Calu3 (cell line): ENCODE results near the gene QRICH2. TPM values are rescaled to one million over a fixed set of nuclear protein-coding genes. Genes with fewer than 3 reads are reported as not detected.

Experiments
- BruUV-seq: library from RNA; stranded (reverse); fragments of 400-500 nt; replicated peaks from 2 replicates; lab custom pipeline; 2021; lab: Mats Ljungman, UMichigan
- CTCF ChIA-PET: fragments of 300-600 bp; sonication (Branson Sonifier 250); formaldehyde crosslinking; loops from one replicate; lab custom pipeline; 2022; ENCODE audit warnings: antibody characterized with exemption; lab: Charles Lee
- DNase-seq: peaks from one replicate; pipeline ENCODE4 v3.0.0; 2022
- H3K27ac Mint-ChIP-seq: one replicate; pipeline ENCODE4 v1.8.0; 2022; ENCODE audit warnings: mixed read lengths; ENCODE audit not compliant: unreplicated experiment
- H3K27me3 Mint-ChIP-seq: one replicate; pipeline ENCODE4 v1.8.0; 2022; ENCODE audit warnings: mixed read lengths; ENCODE audit not compliant: unreplicated experiment
- H3K36me3 Mint-ChIP-seq: one replicate; pipeline ENCODE4 v1.8.0; 2022; ENCODE audit warnings: mild to moderate bottlenecking, moderate library complexity, mixed read lengths; ENCODE audit not compliant: insufficient read depth, unreplicated experiment
- H3K4me1 Mint-ChIP-seq: one replicate; pipeline ENCODE4 v1.8.0; 2022; ENCODE audit warnings: mild to moderate bottlenecking, low read depth, mixed read lengths; ENCODE audit not compliant: unreplicated experiment
- H3K4me3 Mint-ChIP-seq: one replicate; pipeline ENCODE4 v1.8.0; 2022; ENCODE audit warnings: mild to moderate bottlenecking, low read depth, moderate library complexity, mixed read lengths; ENCODE audit not compliant: unreplicated experiment
- H3K9me3 Mint-ChIP-seq: one replicate; pipeline ENCODE4 v1.8.0; 2022; ENCODE audit warnings: low read depth, mixed read lengths; ENCODE audit not compliant: unreplicated experiment
- CTCF ChIP-seq: fragments of 200-600 bp; IDR thresholded peaks from one replicate; pipeline ENCODE4 v1.8.0; 2022; ENCODE audit warnings: antibody characterized with exemption; ENCODE audit not compliant: unreplicated experiment
- intact Hi-C: fragments of 100-400 bp; cut with micrococcal nuclease; formaldehyde crosslinking; loops from one replicate; pipeline ENCODE4 v1.10.0; 2022; ENCODE audit not compliant: unreplicated experiment
- total RNA-seq: library from RNA; stranded (reverse); gene quantifications from 2 replicates; pipeline ENCODE4 v1.2.3, GENCODE V29; 2022

Gene QRICH2
- total RNA-seq, 1 experiment from 2014 or later, result 3.0 TPM

GRCh38 chr17:76354747-76355310, 46.8 kb upstream of the QRICH2 start:
- CTCF ChIA-PET, result interaction anchor here (0.6 to 1.7 kb wide), 2 partner anchors 15 to 19 kb away, joined by 3 to 12 read pairs; no protein-coding TSS in a partner anchor
- peak overlapping the region; percentile 96 for H3K4me3 Mint-ChIP-seq
- no TSS peak for BruUV-seq
- intact Hi-C loops, result no loop called here
- no peaks in the 10 kb centered on the region for H3K9me3 Mint-ChIP-seq
- no peaks in the 10 kb centered on the region for H3K27me3 Mint-ChIP-seq
- no peak for DNase-seq
- peak overlapping the region; percentile 98 for H3K27ac Mint-ChIP-seq
- H3K36me3 Mint-ChIP-seq, result peaks cover 30% of the 10 kb centered on the region
- H3K4me1 Mint-ChIP-seq, result peaks cover 30% of the 10 kb centered on the region
- TF ChIP-seq CTCF, result no peak

- H3K4me3 Mint-ChIP-seq, result peak overlapping the region; percentile 96
- peaks cover 30% of the 10 kb centered on the region for H3K4me1 Mint-ChIP-seq
- intact Hi-C loops, result no loop called here
- H3K9me3 Mint-ChIP-seq, result no peaks in the 10 kb centered on the region
- no peak for TF ChIP-seq CTCF
- CTCF ChIA-PET, result interaction anchor here (0.8 to 1.9 kb wide), 9 partner anchors 9 to 247 kb away, joined by 3 to 12 read pairs (median 4); no protein-coding TSS in a partner anchor
- no peaks in the 10 kb centered on the region for H3K27me3 Mint-ChIP-seq
- no peak for DNase-seq
- no TSS peak for BruUV-seq
- H3K36me3 Mint-ChIP-seq, result peaks cover 30% of the 10 kb centered on the region
- H3K27ac Mint-ChIP-seq, result peak overlapping the region; percentile 98
Observed at GRCh38 chr17:76354317-76354729, 46.2 kb upstream of the QRICH2 start.

GRCh38 chr17:76353599-76354316, 45.7 kb upstream of the QRICH2 start, which contains the start of gene PRPSAP1:
Gene PRPSAP1, minus strand, starts transcription at chr17:76353916. Its CDS starts 213 bp downstream, at chr17:76353703.
- no peaks in the 10 kb centered on the region for H3K9me3 Mint-ChIP-seq
- CTCF ChIA-PET, result interaction anchor here (0.6 to 1.9 kb wide), 16 partner anchors 8 to 1215 kb away, joined by 3 to 12 read pairs (median 3); no protein-coding TSS in a partner anchor
- no TSS peak for BruUV-seq
- peak within 1 kb of the TSS; percentile 98 for H3K27ac Mint-ChIP-seq
- H3K4me3 Mint-ChIP-seq, result peak within 1 kb of the TSS; percentile 96
- H3K27me3 Mint-ChIP-seq, result no peaks in the 10 kb centered on the region
- H3K4me1 Mint-ChIP-seq, result peaks cover 30% of the 10 kb centered on the region
- TF ChIP-seq CTCF, result peak; percentile 49
- DNase-seq, result peak; percentile 87
- intact Hi-C loops, result no loop called here
- peaks cover 30% of the 10 kb centered on the region for H3K36me3 Mint-ChIP-seq

GRCh38 chr17:76353004-76353598, 45.0 kb upstream of the QRICH2 start:
- TF ChIP-seq CTCF, result no peak
- intact Hi-C loops, result no loop called here
- DNase-seq, result peak; percentile 11
- Mint-ChIP-seq H3K4me3 (peak overlapping the region; percentile 96), H3K4me1 (peaks cover 30% of the 10 kb centered on the region), H3K27me3 (no peaks in the 10 kb centered on the region), H3K36me3 (peaks cover 30% of the 10 kb centered on the region), H3K9me3 (no peaks in the 10 kb centered on the region), H3K27ac (peak overlapping the region; percentile 88)
- no TSS peak for BruUV-seq
- CTCF ChIA-PET, result interaction anchor here (0.6 to 1.9 kb wide), 14 partner anchors 8 to 1214 kb away, joined by 3 to 12 read pairs (median 3); no protein-coding TSS in a partner anchor
